Renal pelvis (tissue), 4 donors: ENCODE measurements around the gene AKT2. TPM values are rescaled to one million over a fixed set of nuclear protein-coding genes. Genes with fewer than 3 reads are reported as not detected.
A peak's percentile ranks its signal among the peaks of the same experiment; 100 is the strongest.

Source experiments
- DNase-seq: peaks from one replicate; pipeline ENCODE4 v3.0.0-alpha.2; 2013
- polyA plus RNA-seq, 3 donors: library from polyadenylated mRNA; unstranded; fragments of 120-200 nt; gene quantifications; one replicate each; pipeline ENCODE4 v1.2.1, GENCODE V29; 2013; ENCODE audit not compliant: insufficient read length in 3 of 3

The AKT2 gene
- polyA plus RNA-seq, 3 donors, result 162 to 236 (median 219) TPM

- no peak for DNase-seq
These were observed 7.6 kb downstream of the AKT2 start for GRCh38 chr19:40277356-40278059.

- no peak for DNase-seq
These were observed 10.3 kb downstream of the AKT2 start for GRCh38 chr19:40274585-40275544.

GRCh38 chr19:40273469-40274360 is 11.4 kb downstream of the AKT2 start:
- DNase-seq, result no peak

- no peak for DNase-seq
These were observed 12.9 kb downstream of the AKT2 start for GRCh38 chr19:40272261-40272660.

- no peak for DNase-seq
These were observed 13.4 kb downstream of the AKT2 start for GRCh38 chr19:40271706-40272105.

- no peak for DNase-seq
These were observed 14.6 kb downstream of the AKT2 start for GRCh38 chr19:40270362-40271089.

GRCh38 chr19:40269216-40269940 is 15.8 kb downstream of the AKT2 start:
- no peak for DNase-seq

GRCh38 chr19:40267601-40267997 is 17.5 kb downstream of the AKT2 start:
- DNase-seq, result no peak

- DNase-seq, result no peak
These were observed 18.1 kb downstream of the AKT2 start for GRCh38 chr19:40266912-40267600.

- no peak for DNase-seq
These were observed 19.0 kb downstream of the AKT2 start for GRCh38 chr19:40266119-40266518.

GRCh38 chr19:40265763-40266099 is 19.4 kb downstream of the AKT2 start:
- no peak for DNase-seq

- no peak for DNase-seq
These were observed 19.9 kb downstream of the AKT2 start for GRCh38 chr19:40265055-40265762.

GRCh38 chr19:40264314-40265054 is 20.7 kb downstream of the AKT2 start:
- DNase-seq, result no peak

- DNase-seq, result no peak
These were observed 21.5 kb downstream of the AKT2 start for GRCh38 chr19:40263440-40264313.

GRCh38 chr19:40262422-40262821 is 22.7 kb downstream of the AKT2 start:
- DNase-seq, result no peak

GRCh38 chr19:40261631-40262030 is 23.5 kb downstream of the AKT2 start:
- DNase-seq, result no peak

GRCh38 chr19:40257096-40257517 is 28.0 kb downstream of the AKT2 start:
- DNase-seq, result peak; percentile 34

GRCh38 chr19:40256512-40256911 is 28.6 kb downstream of the AKT2 start:
- no peak for DNase-seq
